ENCODE data around the gene PSENEN. TPM values are rescaled to one million over a fixed set of nuclear protein-coding genes. Genes with fewer than 3 reads are reported as not detected.

PSENEN gene
- total and polyA plus RNA-seq, 2 donors from 2014 or later = 84.0 to 185 TPM

GRCh38 chr19:35743640-35744429 lies 1.6 kb upstream of the PSENEN start:
- intact Hi-C loops (cut with DNase I) = no loop called here
- peak in 2 of 5 donors; percentile 62 to 77 for DNase-seq
- H3K36me3 ChIP-seq (ENCODE audit: control insufficient read depth in 2 of 3, insufficient read depth in 3 of 3, low read length in 3 of 3) = no peaks in the 10 kb centered on the region
- H3K27ac ChIP-seq (ENCODE audit: low read depth in 2 of 2, low read length in 2 of 2) = no peak overlapping the region
- H3K9me3 ChIP-seq (ENCODE audit: control insufficient read depth in 2 of 3, insufficient read depth in 1 of 3, low read length in 3 of 3) = no peaks in the 10 kb centered on the region
- H3K4me1 ChIP-seq (ENCODE audit: control insufficient read depth in 2 of 3, insufficient read depth in 2 of 3, low read depth in 1 of 3, low read length in 3 of 3) = peaks cover 2 to 21% (median 4%) of the 10 kb centered on the region in 3 donors
- H3K27me3 ChIP-seq (ENCODE audit: control insufficient read depth, insufficient read depth, low read length) = no peaks in the 10 kb centered on the region
- FAIRE-seq = no peak
- H3K4me3 ChIP-seq (ENCODE audit: low read length in 3 of 3) = peak overlapping the region in 2 of 3 donors; percentile 94 to 99
- TF ChIP-seq CTCF (IDR thresholded peaks at IDR 0.05; ENCODE audit: borderline replicate concordance, extremely low read depth, insufficient read depth) = no peak
- H3K9ac ChIP-seq (ENCODE audit: low read length in 3 of 3) = no peak overlapping the region

- H3K4me1 ChIP-seq (ENCODE audit: control insufficient read depth in 2 of 3, insufficient read depth in 2 of 3, low read depth in 1 of 3, low read length in 3 of 3) = peaks cover 2 to 24% (median 9%) of the 10 kb centered on the region in 3 donors
- no peak for FAIRE-seq
These were observed 772 bp upstream of the PSENEN start for GRCh38 chr19:35744430-35745327.

GRCh38 chr19:35746087-35746462 lies 624 bp downstream of the PSENEN start:
- TF ChIP-seq CTCF (IDR thresholded peaks at IDR 0.05; ENCODE audit: borderline replicate concordance, extremely low read depth, insufficient read depth) = no peak
- no peak for FAIRE-seq
- no peak for DNase-seq
- Histone ChIP-seq H3K27ac (ENCODE audit: low read depth in 2 of 2, low read length in 2 of 2) (peak overlapping the region in 1 of 2 donors; percentile 79), H3K4me3 (ENCODE audit: low read length in 3 of 3) (peak overlapping the region; percentile 94 to 99 (median 94)), H3K9me3 (ENCODE audit: control insufficient read depth in 2 of 3, insufficient read depth in 1 of 3, low read length in 3 of 3) (no peaks in the 10 kb centered on the region), H3K27me3 (ENCODE audit: control insufficient read depth, insufficient read depth, low read length) (no peaks in the 10 kb centered on the region), H3K9ac (ENCODE audit: low read length in 3 of 3) (peak overlapping the region; percentile 63 to 98 (median 77)), H3K4me1 (ENCODE audit: control insufficient read depth in 2 of 3, insufficient read depth in 2 of 3, low read depth in 1 of 3, low read length in 3 of 3) (peaks cover 2 to 18% (median 9%) of the 10 kb centered on the region in 3 donors), H3K36me3 (ENCODE audit: control insufficient read depth in 2 of 3, insufficient read depth in 3 of 3, low read length in 3 of 3) (no peaks in the 10 kb centered on the region)
- intact Hi-C loops (cut with DNase I) = no loop called here

More at GRCh38 chr19:35744430-35745327, 772 bp upstream of the PSENEN start:
- Histone ChIP-seq H3K36me3 (ENCODE audit: control insufficient read depth in 2 of 3, insufficient read depth in 3 of 3, low read length in 3 of 3) (no peaks in the 10 kb centered on the region), H3K4me3 (ENCODE audit: low read length in 3 of 3) (peak overlapping the region; percentile 79 to 99 (median 94)), H3K27me3 (ENCODE audit: control insufficient read depth, insufficient read depth, low read length) (no peaks in the 10 kb centered on the region), H3K9ac (ENCODE audit: low read length in 3 of 3) (peak overlapping the region in 2 of 3 donors; percentile 61 to 90), H3K27ac (ENCODE audit: low read depth in 2 of 2, low read length in 2 of 2) (peak overlapping the region; percentile 99 to 100), H3K9me3 (ENCODE audit: control insufficient read depth in 2 of 3, insufficient read depth in 1 of 3, low read length in 3 of 3) (no peaks in the 10 kb centered on the region)
- intact Hi-C loops (cut with DNase I) = no loop called here
- TF ChIP-seq CTCF (IDR thresholded peaks at IDR 0.05; ENCODE audit: borderline replicate concordance, extremely low read depth, insufficient read depth) = no peak
- peak; percentile 97 to 99 (median 98) for DNase-seq
